Neural cell (in vitro differentiated cells): Measurements from ENCODE around the gene DOK5. TPM values are rescaled to one million over a fixed set of nuclear protein-coding genes. Genes with fewer than 3 reads are reported as not detected.

Experiments
- H2AFZ ChIP-seq: fragments of 200-600, 300-800 bp; sonication (generic), shearing (Covaris generic); 2 replicates; pipeline ENCODE4 v1.6.0; 2014; ENCODE audit warnings: low read depth, mild to moderate bottlenecking, antibody characterized with exemption, low read length, moderate library complexity
- H3F3A ChIP-seq: fragments of 200-600 bp; shearing (Covaris generic); 2 replicates; pipeline ENCODE4 v1.6.1; 2016; ENCODE audit warnings: mild to moderate bottlenecking, moderate library complexity, mixed read lengths, antibody characterized with exemption, low read length; ENCODE audit not compliant: insufficient read depth, poor library complexity, severe bottlenecking
- H3K27ac ChIP-seq: fragments of 200-600, 300-800 bp; sonication (generic), shearing (Covaris generic); 2 replicates; pipeline ENCODE4 v1.5.1; 2014; ENCODE audit warnings: mild to moderate bottlenecking, low read length, moderate library complexity
- H3K27me3 ChIP-seq: fragments of 300-800, 200-600 bp; sonication (generic), shearing (Covaris generic); 2 replicates; pipeline ENCODE4 v1.6.0; 2014; ENCODE audit warnings: mild to moderate bottlenecking, low read depth, low read length, moderate library complexity; ENCODE audit not compliant: insufficient read depth
- H3K36me3 ChIP-seq: fragments of 300-800, 200-600 bp; sonication (generic), shearing (Covaris generic); 2 replicates; pipeline ENCODE4 v1.5.1; 2014; ENCODE audit warnings: mild to moderate bottlenecking, antibody characterized with exemption, low read length, moderate library complexity; ENCODE audit not compliant: insufficient read depth
- H3K4me2 ChIP-seq: fragments of 300-800, 200-600 bp; sonication (generic), shearing (Covaris generic); 2 replicates; pipeline ENCODE4 v1.6.0; 2014; ENCODE audit warnings: mild to moderate bottlenecking, low read length
- H3K4me3 ChIP-seq: fragments of 300-800, 200-600 bp; sonication (generic), shearing (Covaris generic); 2 replicates; pipeline ENCODE4 v1.5.1; 2014; ENCODE audit warnings: mild to moderate bottlenecking, low read length, moderate library complexity
- H3K79me2 ChIP-seq: fragments of 200-600 bp; shearing (Covaris generic); replicated peaks from 2 replicates; pipeline ENCODE4 v1.6.0; 2014; ENCODE audit warnings: mild to moderate bottlenecking, low read length, moderate library complexity; ENCODE audit not compliant: insufficient read depth
- H3K9ac ChIP-seq: fragments of 300-800, 200-600 bp; sonication (generic), shearing (Covaris generic); 2 replicates; pipeline ENCODE4 v1.6.1; 2016; ENCODE audit warnings: mild to moderate bottlenecking, low read length, mixed read lengths
- H3K9me2 ChIP-seq: fragments of 200-600 bp; shearing (Covaris generic); 2 replicates; pipeline ENCODE4 v1.6.1; 2016; ENCODE audit warnings: mild to moderate bottlenecking, low read length, mixed read lengths; ENCODE audit not compliant: insufficient read depth
- H3K9me3 ChIP-seq: fragments of 200-600, 300-800 bp; sonication (generic), shearing (Covaris generic); 2 replicates; pipeline ENCODE4 v1.6.1; 2016; ENCODE audit warnings: mild to moderate bottlenecking, mixed run types, low read length, moderate library complexity, mixed read lengths
- H4K20me1 ChIP-seq: fragments of 200-600 bp; shearing (Covaris generic); 2 replicates; pipeline ENCODE4 v1.6.1; 2016; ENCODE audit warnings: mild to moderate bottlenecking, mixed run types; ENCODE audit not compliant: insufficient read depth
- EP300 ChIP-seq: fragments of 450-650 bp; conservative IDR thresholded peaks from 2 replicates; pipeline ENCODE4 v1.6.1; 2014; ENCODE audit warnings: antibody characterized with exemption, mild to moderate bottlenecking, moderate library complexity; ENCODE audit not compliant: poor library complexity, severe bottlenecking
- EZH2 ChIP-seq: fragments of 200-600, 300-800 bp; shearing (Covaris generic), sonication (generic); IDR thresholded peaks from 2 replicates; pipeline ENCODE4 v1.6.1; 2014; ENCODE audit warnings: antibody characterized with exemption, low read length, borderline replicate concordance, mild to moderate bottlenecking; ENCODE audit not compliant: insufficient read depth, poor library complexity, severe bottlenecking
- MXI1 ChIP-seq: fragments of 450-650 bp; conservative IDR thresholded peaks from 2 replicates; pipeline ENCODE4 v1.6.1; 2014; ENCODE audit warnings: antibody characterized with exemption, mild to moderate bottlenecking; ENCODE audit not compliant: poor library complexity, severe bottlenecking
- POLR2AphosphoS5 ChIP-seq: IDR thresholded peaks from 2 replicates; pipeline ENCODE4 v1.6.1; 2012
- RAD21 ChIP-seq: fragments of 450-650 bp; conservative IDR thresholded peaks from 2 replicates; pipeline ENCODE4 v1.6.1; 2014; ENCODE audit warnings: antibody characterized with exemption, mild to moderate bottlenecking, moderate library complexity
- SMC3 ChIP-seq: fragments of 450-650 bp; conservative IDR thresholded peaks from 2 replicates; pipeline ENCODE4 v1.6.1; 2014; ENCODE audit warnings: antibody characterized with exemption, mild to moderate bottlenecking, moderate library complexity; ENCODE audit not compliant: poor library complexity
- TAF1 ChIP-seq: IDR thresholded peaks from 2 replicates; pipeline ENCODE4 v1.6.1; 2012; ENCODE audit warnings: low read depth
- polyA plus RNA-seq: library from polyadenylated mRNA; depleted of rRNA; stranded (reverse); fragments of >200 nt; gene quantifications from 2 replicates; pipeline ENCODE4 v1.2.3, GENCODE V29; 2014
- TF ChIP-seq, protein P1 (sequence below): fragments of 450-650 bp; IDR thresholded peaks from 2 replicates; pipeline ENCODE4 v1.5.1; 2014; ENCODE audit warnings: antibody characterized with exemption, mild to moderate bottlenecking, moderate library complexity; ENCODE audit not compliant: poor library complexity, severe bottlenecking
- TF ChIP-seq, protein P2 (sequence below): IDR thresholded peaks from 2 replicates; pipeline ENCODE4 v1.6.1; 2012; ENCODE audit warnings: borderline replicate concordance

Gene DOK5
- polyA plus RNA-seq, 1 donor from 2014 or later = 4.6 TPM

GRCh38 chr20:54669040-54669363 is 193.6 kb downstream of the DOK5 start:
- Histone ChIP-seq H3K27me3 (no peaks in the 10 kb centered on the region), H3K79me2 (no peaks in the 10 kb centered on the region), H3K9me3 (no peaks in the 10 kb centered on the region), H3K4me3 (no peak overlapping the region), H2AFZ (no peak overlapping the region), H3K4me2 (no peak overlapping the region), H3F3A (no peaks in the 10 kb centered on the region), H4K20me1 (no peaks in the 10 kb centered on the region), H3K27ac (no peak overlapping the region), H3K36me3 (no peaks in the 10 kb centered on the region), H3K9me2 (no peaks in the 10 kb centered on the region), H3K9ac (no peak overlapping the region)
- TF ChIP-seq RAD21 (no peak), MXI1 (no peak), TAF1 (no peak), POLR2AphosphoS5 (no peak), EZH2 (no peak), SMC3 (no peak), EP300 (no peak)
- TF ChIP-seq, protein P1, sequence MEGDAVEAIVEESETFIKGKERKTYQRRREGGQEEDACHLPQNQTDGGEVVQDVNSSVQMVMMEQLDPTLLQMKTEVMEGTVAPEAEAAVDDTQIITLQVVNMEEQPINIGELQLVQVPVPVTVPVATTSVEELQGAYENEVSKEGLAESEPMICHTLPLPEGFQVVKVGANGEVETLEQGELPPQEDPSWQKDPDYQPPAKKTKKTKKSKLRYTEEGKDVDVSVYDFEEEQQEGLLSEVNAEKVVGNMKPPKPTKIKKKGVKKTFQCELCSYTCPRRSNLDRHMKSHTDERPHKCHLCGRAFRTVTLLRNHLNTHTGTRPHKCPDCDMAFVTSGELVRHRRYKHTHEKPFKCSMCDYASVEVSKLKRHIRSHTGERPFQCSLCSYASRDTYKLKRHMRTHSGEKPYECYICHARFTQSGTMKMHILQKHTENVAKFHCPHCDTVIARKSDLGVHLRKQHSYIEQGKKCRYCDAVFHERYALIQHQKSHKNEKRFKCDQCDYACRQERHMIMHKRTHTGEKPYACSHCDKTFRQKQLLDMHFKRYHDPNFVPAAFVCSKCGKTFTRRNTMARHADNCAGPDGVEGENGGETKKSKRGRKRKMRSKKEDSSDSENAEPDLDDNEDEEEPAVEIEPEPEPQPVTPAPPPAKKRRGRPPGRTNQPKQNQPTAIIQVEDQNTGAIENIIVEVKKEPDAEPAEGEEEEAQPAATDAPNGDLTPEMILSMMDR = no peak
- TF ChIP-seq, protein P2, sequence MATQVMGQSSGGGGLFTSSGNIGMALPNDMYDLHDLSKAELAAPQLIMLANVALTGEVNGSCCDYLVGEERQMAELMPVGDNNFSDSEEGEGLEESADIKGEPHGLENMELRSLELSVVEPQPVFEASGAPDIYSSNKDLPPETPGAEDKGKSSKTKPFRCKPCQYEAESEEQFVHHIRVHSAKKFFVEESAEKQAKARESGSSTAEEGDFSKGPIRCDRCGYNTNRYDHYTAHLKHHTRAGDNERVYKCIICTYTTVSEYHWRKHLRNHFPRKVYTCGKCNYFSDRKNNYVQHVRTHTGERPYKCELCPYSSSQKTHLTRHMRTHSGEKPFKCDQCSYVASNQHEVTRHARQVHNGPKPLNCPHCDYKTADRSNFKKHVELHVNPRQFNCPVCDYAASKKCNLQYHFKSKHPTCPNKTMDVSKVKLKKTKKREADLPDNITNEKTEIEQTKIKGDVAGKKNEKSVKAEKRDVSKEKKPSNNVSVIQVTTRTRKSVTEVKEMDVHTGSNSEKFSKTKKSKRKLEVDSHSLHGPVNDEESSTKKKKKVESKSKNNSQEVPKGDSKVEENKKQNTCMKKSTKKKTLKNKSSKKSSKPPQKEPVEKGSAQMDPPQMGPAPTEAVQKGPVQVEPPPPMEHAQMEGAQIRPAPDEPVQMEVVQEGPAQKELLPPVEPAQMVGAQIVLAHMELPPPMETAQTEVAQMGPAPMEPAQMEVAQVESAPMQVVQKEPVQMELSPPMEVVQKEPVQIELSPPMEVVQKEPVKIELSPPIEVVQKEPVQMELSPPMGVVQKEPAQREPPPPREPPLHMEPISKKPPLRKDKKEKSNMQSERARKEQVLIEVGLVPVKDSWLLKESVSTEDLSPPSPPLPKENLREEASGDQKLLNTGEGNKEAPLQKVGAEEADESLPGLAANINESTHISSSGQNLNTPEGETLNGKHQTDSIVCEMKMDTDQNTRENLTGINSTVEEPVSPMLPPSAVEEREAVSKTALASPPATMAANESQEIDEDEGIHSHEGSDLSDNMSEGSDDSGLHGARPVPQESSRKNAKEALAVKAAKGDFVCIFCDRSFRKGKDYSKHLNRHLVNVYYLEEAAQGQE = no peak

DNA sequence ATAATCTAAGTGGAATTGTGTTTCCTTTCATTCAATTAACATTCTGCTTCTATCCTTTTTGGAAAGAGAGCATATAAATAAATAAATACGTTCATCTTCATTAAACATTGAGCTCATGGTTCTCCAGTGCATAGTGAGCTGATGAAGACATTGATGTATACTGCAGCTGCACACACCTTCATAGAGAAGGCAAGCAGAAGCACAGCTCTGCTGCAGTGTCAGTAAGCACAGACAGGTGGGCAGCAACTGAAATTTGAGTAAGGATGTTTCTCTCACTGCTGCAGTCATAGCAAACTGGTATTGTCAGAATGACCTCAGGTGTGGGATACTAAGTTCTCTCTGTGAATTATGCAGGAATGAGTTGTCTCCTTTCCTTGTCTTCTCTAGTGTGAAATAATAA is 202.9 kb downstream of the DOK5 start:
- Histone ChIP-seq H3K4me3 (no peak overlapping the region), H3K4me2 (no peak overlapping the region), H4K20me1 (no peaks in the 10 kb centered on the region), H3K36me3 (no peaks in the 10 kb centered on the region), H3K27me3 (no peaks in the 10 kb centered on the region), H3K9me3 (no peaks in the 10 kb centered on the region), H3K9ac (no peak overlapping the region), H3K9me2 (no peaks in the 10 kb centered on the region), H3K79me2 (no peaks in the 10 kb centered on the region), H3K27ac (no peak overlapping the region), H2AFZ (no peak overlapping the region), H3F3A (no peaks in the 10 kb centered on the region)
- TF ChIP-seq RAD21 = no peak
- TF ChIP-seq MXI1 = no peak
- no peak for TF ChIP-seq EZH2

- no peaks in the 10 kb centered on the region for H3K9me2 ChIP-seq
- no peak overlapping the region for H3K9ac ChIP-seq
- H3K79me2 ChIP-seq = no peaks in the 10 kb centered on the region
- H2AFZ ChIP-seq = no peak overlapping the region
- H4K20me1 ChIP-seq = no peaks in the 10 kb centered on the region
- H3K4me3 ChIP-seq = no peak overlapping the region
- H3K27me3 ChIP-seq = no peaks in the 10 kb centered on the region
- H3K36me3 ChIP-seq = no peaks in the 10 kb centered on the region
- no peak overlapping the region for H3K4me2 ChIP-seq
- H3K9me3 ChIP-seq = no peaks in the 10 kb centered on the region
- H3F3A ChIP-seq = no peaks in the 10 kb centered on the region
- TF ChIP-seq EP300 = no peak
- no peak for TF ChIP-seq POLR2AphosphoS5
- TF ChIP-seq TAF1 = no peak
- TF ChIP-seq SMC3 = no peak
- TF ChIP-seq RAD21 = no peak
- TF ChIP-seq, protein P1 = no peak
- TF ChIP-seq EZH2 = no peak
- TF ChIP-seq MXI1 = no peak
- TF ChIP-seq, protein P2 = no peak
- no peak overlapping the region for H3K27ac ChIP-seq
Observed at GRCh38 chr20:54680439-54680838, 205.0 kb downstream of the DOK5 start.
